DND-41 (cell line): ENCODE data around the gene BCAS3.

Experiments
- ATAC-seq: fragments of 200-7000 bp; cut with Tn5 transposase; 3 replicates; pipeline ENCODE4 v1.9.1; 2021; ENCODE audit warnings: low read depth; ENCODE audit not compliant: insufficient read depth
- DNase-seq: peaks from one replicate; pipeline ENCODE4 v3.0.0-alpha.2; 2020
- H2AFZ ChIP-seq: 2 replicates; pipeline ENCODE4 v1.6.0; 2012; ENCODE audit warnings: low read depth, low read length
- H3K27ac ChIP-seq: 2 replicates; pipeline ENCODE4 v1.5.1; 2012; ENCODE audit warnings: low read length, inconsistent platforms
- H3K27me3 ChIP-seq: fragments of 200-600 bp; sonication (generic); 2 replicates; pipeline ENCODE4 v1.6.0; 2012; ENCODE audit warnings: low read length, mild to moderate bottlenecking, inconsistent platforms; ENCODE audit not compliant: insufficient read depth, poor library complexity
- H3K36me3 ChIP-seq: 2 replicates; pipeline ENCODE4 v1.5.1; 2012; ENCODE audit warnings: low read length, inconsistent platforms; ENCODE audit not compliant: insufficient read depth
- H3K4me1 ChIP-seq: 2 replicates; pipeline ENCODE4 v1.5.1; 2012; ENCODE audit warnings: mild to moderate bottlenecking, low read length; ENCODE audit not compliant: insufficient read depth
- H3K4me2 ChIP-seq: 2 replicates; pipeline ENCODE4 v1.6.0; 2012; ENCODE audit warnings: mild to moderate bottlenecking, moderate library complexity, low read length, inconsistent platforms; ENCODE audit not compliant: insufficient read depth
- H3K4me3 ChIP-seq, 2 experiments: fragments of 200-600 bp in 1 of 2; shearing (Covaris generic) in 1 of 2; 2 replicates each; pipeline ENCODE4 v1.5.1; 2012 to 2016; ENCODE audit warnings: inconsistent platforms in 2 of 2, low read length in 2 of 2, mild to moderate bottlenecking in 2 of 2, low read depth in 1 of 2, moderate library complexity in 1 of 2
- H3K79me2 ChIP-seq: 2 replicates; pipeline ENCODE4 v1.6.0; 2012; ENCODE audit warnings: low read length, inconsistent platforms; ENCODE audit not compliant: insufficient read depth
- H3K9ac ChIP-seq: 2 replicates; pipeline ENCODE4 v1.6.0; 2012; ENCODE audit warnings: low read depth, mild to moderate bottlenecking, inconsistent platforms, low read length, moderate library complexity
- H3K9me3 ChIP-seq: 2 replicates; pipeline ENCODE4 v1.5.1; 2012; ENCODE audit warnings: low read length, moderate library complexity, mild to moderate bottlenecking, inconsistent platforms; ENCODE audit not compliant: insufficient read depth, severe bottlenecking
- H4K20me1 ChIP-seq: 2 replicates; pipeline ENCODE4 v1.6.0; 2012; ENCODE audit warnings: low read length; ENCODE audit not compliant: insufficient read depth
- EZH2 ChIP-seq: IDR thresholded peaks from 3 replicates; pipeline ENCODE4 v1.6.1; 2012; ENCODE audit warnings: borderline replicate concordance, low read depth, mild to moderate bottlenecking, moderate library complexity, low read length, inconsistent platforms; ENCODE audit not compliant: severe bottlenecking
- TF ChIP-seq, protein P1 (sequence below): IDR thresholded peaks from 2 replicates; pipeline ENCODE4 v1.5.1; 2012; ENCODE audit warnings: borderline replicate concordance, low read length, moderate library complexity, mild to moderate bottlenecking; ENCODE audit not compliant: poor library complexity, severe bottlenecking; ENCODE audit errors: extremely low read depth

The BCAS3 gene

DNA sequence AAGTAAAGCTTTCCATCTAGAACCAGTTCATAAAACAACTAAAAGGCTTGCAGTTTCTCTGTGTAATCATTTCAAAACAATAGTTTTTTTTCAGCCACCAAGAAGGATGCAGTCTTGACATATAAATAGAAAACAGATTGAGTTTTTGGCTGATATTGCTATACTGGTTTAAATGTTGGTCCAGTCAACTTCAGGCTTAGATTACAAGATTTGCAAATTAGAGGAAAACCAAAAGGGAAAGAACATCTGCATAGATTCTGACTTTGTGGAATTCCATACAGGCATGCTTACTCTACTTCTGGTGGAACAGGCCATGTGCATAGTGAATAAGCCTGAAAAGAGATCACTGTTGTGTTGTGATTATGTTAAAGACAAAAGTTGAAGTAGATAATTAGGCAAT, 150.3 kb downstream of the BCAS3 start:
- H3K9me3 ChIP-seq, result no peaks in the 10 kb centered on the region
- TF ChIP-seq, protein P1, sequence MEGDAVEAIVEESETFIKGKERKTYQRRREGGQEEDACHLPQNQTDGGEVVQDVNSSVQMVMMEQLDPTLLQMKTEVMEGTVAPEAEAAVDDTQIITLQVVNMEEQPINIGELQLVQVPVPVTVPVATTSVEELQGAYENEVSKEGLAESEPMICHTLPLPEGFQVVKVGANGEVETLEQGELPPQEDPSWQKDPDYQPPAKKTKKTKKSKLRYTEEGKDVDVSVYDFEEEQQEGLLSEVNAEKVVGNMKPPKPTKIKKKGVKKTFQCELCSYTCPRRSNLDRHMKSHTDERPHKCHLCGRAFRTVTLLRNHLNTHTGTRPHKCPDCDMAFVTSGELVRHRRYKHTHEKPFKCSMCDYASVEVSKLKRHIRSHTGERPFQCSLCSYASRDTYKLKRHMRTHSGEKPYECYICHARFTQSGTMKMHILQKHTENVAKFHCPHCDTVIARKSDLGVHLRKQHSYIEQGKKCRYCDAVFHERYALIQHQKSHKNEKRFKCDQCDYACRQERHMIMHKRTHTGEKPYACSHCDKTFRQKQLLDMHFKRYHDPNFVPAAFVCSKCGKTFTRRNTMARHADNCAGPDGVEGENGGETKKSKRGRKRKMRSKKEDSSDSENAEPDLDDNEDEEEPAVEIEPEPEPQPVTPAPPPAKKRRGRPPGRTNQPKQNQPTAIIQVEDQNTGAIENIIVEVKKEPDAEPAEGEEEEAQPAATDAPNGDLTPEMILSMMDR, result no peak
- TF ChIP-seq EZH2, result no peak
- no peaks in the 10 kb centered on the region for H3K36me3 ChIP-seq
- H3K4me3 ChIP-seq, result no peak overlapping the region
- no peak for DNase-seq
- no peak overlapping the region for H2AFZ ChIP-seq
- H4K20me1 ChIP-seq, result no peaks in the 10 kb centered on the region
- no peak for ATAC-seq
- H3K79me2 ChIP-seq, result no peaks in the 10 kb centered on the region
- no peak overlapping the region for H3K9ac ChIP-seq
- no peak overlapping the region for H3K27ac ChIP-seq
- peaks cover 15% of the 10 kb centered on the region for H3K4me1 ChIP-seq
- no peak overlapping the region for H3K4me2 ChIP-seq
- H3K27me3 ChIP-seq, result no peaks in the 10 kb centered on the region

DNA sequence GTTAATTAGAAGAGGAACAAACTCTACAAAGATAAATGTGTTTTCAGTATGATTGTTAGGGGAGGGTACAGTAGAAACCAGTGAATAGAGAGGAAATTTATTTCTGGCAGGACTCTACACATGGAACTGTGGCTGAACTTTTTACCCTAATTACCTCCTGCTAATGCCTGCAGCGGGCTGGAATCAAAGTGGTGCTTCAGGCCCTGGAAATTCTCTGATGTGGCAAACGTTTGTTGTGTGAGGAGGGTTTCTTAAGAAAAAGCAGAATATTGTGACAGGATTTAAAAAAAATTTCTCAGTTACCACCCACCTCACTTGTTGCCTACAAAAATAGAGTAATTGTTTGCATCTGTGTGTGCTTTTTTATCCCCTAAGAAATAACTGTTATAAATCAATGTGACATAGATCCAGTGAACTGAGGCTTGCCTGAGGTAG, 154.5 kb downstream of the BCAS3 start:
- DNase-seq (peak; percentile 67), ATAC-seq (peak; percentile 97)
- TF ChIP-seq, protein P1, result no peak
- TF ChIP-seq EZH2, result no peak
- H4K20me1 ChIP-seq, result no peaks in the 10 kb centered on the region
- H3K9me3 ChIP-seq, result no peaks in the 10 kb centered on the region
- H3K4me2 ChIP-seq, result no peak overlapping the region
- H3K79me2 ChIP-seq, result no peaks in the 10 kb centered on the region
- no peak overlapping the region for H3K4me3 ChIP-seq
- peaks cover 15% of the 10 kb centered on the region for H3K4me1 ChIP-seq
- no peak overlapping the region for H2AFZ ChIP-seq
- H3K27me3 ChIP-seq, result no peaks in the 10 kb centered on the region
- H3K9ac ChIP-seq, result no peak overlapping the region
- no peaks in the 10 kb centered on the region for H3K36me3 ChIP-seq
- no peak overlapping the region for H3K27ac ChIP-seq

DNA sequence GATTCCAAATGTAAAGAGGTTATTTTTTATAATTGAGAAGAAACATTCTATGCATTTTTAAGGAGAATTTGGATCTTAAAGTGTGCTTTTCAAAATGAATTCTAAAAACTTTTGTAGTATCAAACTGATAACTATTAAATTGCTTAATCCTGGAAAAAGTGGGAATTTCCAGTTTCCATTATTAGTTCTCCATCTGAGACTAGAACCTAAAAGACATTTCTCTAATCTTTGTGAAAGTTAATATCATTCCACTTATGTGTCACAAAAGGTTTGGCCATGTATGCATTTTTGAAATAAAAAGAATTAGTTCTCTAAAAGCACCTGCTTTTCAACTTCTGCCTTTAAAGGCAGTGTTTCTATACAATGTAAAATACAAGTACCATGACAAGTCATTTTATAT, 155.0 kb downstream of the BCAS3 start:
- Histone ChIP-seq H3K4me2 (no peak overlapping the region), H3K27ac (no peak overlapping the region), H3K4me3 (no peak overlapping the region), H3K27me3 (no peaks in the 10 kb centered on the region), H4K20me1 (no peaks in the 10 kb centered on the region), H3K9me3 (no peaks in the 10 kb centered on the region), H3K36me3 (no peaks in the 10 kb centered on the region), H2AFZ (no peak overlapping the region), H3K9ac (no peak overlapping the region), H3K79me2 (no peaks in the 10 kb centered on the region), H3K4me1 (peaks cover 15% of the 10 kb centered on the region)
- no peak for ATAC-seq
- TF ChIP-seq EZH2, result no peak
- TF ChIP-seq, protein P1, result no peak
- DNase-seq, result no peak

DNA sequence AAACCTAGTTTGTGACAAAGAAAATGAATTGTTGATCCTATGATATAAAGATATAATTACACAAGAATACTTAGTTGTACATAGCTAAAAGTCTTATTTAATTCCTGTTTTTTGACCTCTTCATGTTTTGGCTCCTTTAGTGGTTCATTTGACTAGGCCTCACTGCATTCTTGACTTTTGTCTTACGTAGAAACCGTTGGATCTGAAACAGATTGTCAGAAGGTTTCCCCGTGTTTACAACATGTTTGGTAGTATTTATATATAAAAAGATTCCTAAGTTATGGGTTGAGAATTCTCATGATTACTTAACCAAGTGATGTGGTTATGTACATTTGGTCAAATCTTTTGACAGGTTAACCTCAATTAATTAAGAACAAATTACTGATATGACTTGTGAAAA, 162.8 kb downstream of the BCAS3 start:
- H3K27ac ChIP-seq, result no peak overlapping the region
- H3K4me3 ChIP-seq, result no peak overlapping the region
- TF ChIP-seq, protein P1, result no peak
- TF ChIP-seq EZH2, result no peak
- no peaks in the 10 kb centered on the region for H3K36me3 ChIP-seq
- no peaks in the 10 kb centered on the region for H3K79me2 ChIP-seq
- H4K20me1 ChIP-seq, result no peaks in the 10 kb centered on the region
- peaks cover 2% of the 10 kb centered on the region for H3K9me3 ChIP-seq
- ATAC-seq (no peak), DNase-seq (no peak)
- no peaks in the 10 kb centered on the region for H3K4me1 ChIP-seq
- H3K27me3 ChIP-seq, result no peaks in the 10 kb centered on the region
- no peak overlapping the region for H2AFZ ChIP-seq
- H3K4me2 ChIP-seq, result no peak overlapping the region
- no peak overlapping the region for H3K9ac ChIP-seq
